Mucosa of gallbladder (tissue), 1 donor: ENCODE results near the gene CRBN. TPM values are rescaled to one million over a fixed set of nuclear protein-coding genes. Genes with fewer than 3 reads are reported as not detected.
A peak's percentile ranks its signal among the peaks of the same experiment; 100 is the strongest.

Experiments
- DNase-seq: peaks from one replicate; pipeline ENCODE4 v3.0.0-alpha.2; 2020; ENCODE audit warnings: low spot score
- total RNA-seq: library from RNA; stranded (reverse); gene quantifications from one replicate; pipeline ENCODE4 v1.2.1, GENCODE V29; 2021
- donor health status: DM: no; HTN: no; CAD: no.

CRBN gene
- total RNA-seq, 1 donor from 2014 or later: 48.0 TPM

DNA sequence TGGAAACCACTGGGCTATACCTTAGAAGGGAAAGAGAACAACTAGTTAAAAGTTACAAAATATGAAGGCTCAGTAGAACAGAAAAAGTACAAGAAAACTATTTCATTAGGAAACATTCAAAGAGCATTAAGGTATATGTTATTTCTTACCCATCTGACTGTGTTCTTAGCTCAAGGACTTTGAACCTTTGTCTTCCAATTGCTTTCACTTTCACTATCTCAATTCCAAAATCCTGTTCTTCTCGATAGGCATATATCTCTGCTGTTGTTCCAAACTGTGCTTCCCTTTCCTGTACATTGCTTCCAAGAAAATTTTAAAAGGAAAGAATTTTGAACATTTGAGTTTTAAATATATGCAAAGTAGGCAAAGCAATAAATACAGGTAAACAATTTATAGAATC is 6.9 kb downstream of the CRBN start:
- no peak for DNase-seq

DNA sequence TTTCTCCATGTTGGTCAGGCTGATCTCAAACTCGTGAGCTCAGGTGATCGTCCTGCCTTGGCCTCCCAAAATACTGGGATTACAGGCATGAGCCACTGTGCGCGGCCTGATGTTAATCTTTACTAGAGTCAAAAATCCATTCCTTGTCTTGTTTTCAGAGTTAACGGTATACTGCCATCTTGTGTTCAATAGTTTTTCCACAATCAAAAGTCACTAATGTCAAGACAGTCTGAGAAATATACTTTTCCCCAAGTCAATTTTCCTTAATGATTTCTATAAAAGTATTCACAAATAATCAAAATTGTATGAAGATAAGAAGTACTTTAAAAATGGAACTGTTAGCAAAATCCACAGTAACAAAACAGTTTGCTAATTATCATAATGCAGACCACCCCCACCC is 8.5 kb downstream of the CRBN start:
- no peak for DNase-seq

DNA sequence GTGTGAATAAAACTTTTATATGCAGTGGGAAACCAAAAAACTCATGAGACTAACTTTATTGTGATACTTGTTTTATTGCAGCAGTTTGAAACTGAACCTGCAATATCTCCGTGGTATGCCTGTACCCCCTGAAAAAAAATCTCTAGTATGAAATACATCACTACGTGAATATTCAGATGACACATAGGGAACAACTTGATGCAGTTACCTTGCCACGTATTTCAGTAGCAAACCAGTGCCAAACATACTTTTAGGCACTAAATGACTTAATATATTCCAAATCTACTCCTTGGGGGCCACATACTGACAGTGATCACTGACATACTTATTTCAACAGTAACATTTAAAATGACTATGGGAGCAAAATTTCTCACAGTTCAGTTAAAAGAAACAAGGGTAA is 13.8 kb downstream of the CRBN start:
- DNase-seq: no peak

GRCh38 chr3:3165241-3165640 is 14.2 kb downstream of the CRBN start:
- no peak for DNase-seq

GRCh38 chr3:3160826-3161225 is 18.7 kb downstream of the CRBN start:
- DNase-seq: no peak

GRCh38 chr3:3157484-3157883 is 22.0 kb downstream of the CRBN start:
- DNase-seq: no peak

GRCh38 chr3:3154879-3155610 is 24.4 kb downstream of the CRBN start:
- no peak for DNase-seq

GRCh38 chr3:3151513-3151912 is 28.0 kb downstream of the CRBN start:
- DNase-seq: no peak

DNA sequence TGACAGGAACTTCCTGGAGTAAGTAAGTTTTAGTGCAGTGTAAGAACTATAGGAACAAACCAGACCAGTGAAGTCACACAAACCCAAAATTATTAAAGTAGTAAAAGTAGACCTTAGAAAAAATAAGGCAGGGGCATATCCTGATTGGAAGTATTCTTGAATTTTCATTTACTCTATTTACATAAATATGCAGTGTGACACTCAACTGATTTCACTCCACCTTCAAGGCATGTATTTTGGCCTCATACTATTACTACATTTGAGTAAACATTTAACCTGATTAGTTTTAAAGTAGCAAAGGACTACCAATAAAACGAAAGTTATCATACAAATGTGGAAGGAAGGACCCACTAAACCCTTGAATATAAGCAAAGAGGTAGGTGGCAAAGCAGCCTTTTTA is 29.9 kb downstream of the CRBN start:
- no peak for DNase-seq

DNA sequence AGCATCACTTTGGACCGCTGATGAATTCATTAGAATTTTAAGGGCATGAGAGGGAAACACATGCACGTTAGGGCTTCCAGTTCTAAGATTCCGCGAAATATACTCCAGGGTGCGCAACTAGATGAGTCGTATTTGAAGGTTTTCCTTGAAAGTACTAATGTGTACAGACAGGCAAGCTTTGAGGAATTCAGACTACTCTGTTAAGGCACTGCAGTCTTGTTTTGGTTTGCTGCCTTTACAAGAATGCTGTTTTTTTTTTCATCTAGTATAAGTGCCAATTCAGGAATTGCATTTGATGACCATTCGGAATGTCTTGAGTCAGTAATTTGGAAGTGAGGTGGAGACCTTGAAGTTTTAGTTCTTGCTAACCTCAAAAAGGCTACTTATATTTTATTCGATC is 33.7 kb downstream of the CRBN start:
- DNase-seq: no peak

GRCh38 chr3:3141939-3142338 is 37.6 kb downstream of the CRBN start:
- no peak for DNase-seq

DNA sequence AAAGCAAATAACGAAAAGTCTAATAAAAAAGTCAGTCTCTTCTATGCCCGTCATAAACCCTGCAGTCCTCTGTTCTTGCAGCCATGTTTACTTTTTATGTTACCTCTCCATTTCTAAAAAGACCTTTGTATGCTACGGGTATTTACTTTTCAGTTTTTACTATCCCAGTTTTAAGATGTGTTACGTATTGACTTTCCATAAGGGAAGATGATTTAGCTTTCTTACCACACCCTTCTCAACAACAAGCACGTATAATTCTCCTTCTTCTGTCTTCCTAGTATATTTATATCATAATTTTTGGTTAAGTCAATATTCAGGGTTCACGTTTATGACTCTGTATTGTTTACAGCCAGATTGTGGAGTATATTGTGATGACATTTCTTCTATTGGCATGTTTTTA is 42.0 kb downstream of the CRBN start:
- DNase-seq: no peak

GRCh38 chr3:3134750-3135448 is 44.6 kb downstream of the CRBN start:
- DNase-seq: no peak

DNA sequence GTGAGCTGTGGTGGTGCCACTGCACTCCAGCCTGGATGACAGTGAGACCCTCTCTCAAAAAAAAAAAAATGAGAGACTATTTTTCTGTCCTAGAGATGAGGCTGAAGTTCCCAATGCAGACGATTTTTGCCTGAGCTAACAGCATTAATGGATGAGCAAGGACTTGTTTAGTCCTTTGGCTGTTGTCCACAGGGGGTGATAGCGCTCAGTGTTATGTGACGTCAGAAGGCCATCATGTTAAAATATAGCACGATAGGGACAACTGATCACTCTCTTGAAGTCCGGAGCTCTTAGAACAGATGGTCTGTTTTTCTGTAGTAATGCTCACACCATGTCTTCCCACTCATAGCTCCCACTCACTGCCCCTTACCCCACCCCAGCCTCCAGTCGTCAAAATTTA is 46.0 kb downstream of the CRBN start:
- no peak for DNase-seq

DNA sequence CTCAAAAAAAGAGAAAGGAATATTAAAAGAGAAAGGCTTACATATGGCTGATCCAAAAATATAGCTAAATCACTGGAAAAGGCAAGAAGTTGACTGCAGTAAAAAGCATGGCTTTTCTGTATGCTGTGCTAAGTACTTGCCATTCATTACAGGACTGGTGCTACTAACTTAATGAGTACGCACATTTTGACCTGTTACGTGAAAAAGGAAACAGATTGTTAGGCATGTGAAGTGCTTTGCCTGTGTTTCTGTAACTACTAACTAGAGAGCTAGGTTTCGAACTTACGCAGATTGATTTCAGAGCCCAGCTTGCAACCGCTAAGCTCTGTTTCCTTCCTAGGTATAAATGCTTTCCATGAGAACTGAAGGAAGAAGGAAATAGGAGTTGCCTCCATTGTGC is 49.9 kb downstream of the CRBN start:
- DNase-seq: no peak

GRCh38 chr3:3127432-3128010 is 52.0 kb downstream of the CRBN start:
- DNase-seq: no peak

DNA sequence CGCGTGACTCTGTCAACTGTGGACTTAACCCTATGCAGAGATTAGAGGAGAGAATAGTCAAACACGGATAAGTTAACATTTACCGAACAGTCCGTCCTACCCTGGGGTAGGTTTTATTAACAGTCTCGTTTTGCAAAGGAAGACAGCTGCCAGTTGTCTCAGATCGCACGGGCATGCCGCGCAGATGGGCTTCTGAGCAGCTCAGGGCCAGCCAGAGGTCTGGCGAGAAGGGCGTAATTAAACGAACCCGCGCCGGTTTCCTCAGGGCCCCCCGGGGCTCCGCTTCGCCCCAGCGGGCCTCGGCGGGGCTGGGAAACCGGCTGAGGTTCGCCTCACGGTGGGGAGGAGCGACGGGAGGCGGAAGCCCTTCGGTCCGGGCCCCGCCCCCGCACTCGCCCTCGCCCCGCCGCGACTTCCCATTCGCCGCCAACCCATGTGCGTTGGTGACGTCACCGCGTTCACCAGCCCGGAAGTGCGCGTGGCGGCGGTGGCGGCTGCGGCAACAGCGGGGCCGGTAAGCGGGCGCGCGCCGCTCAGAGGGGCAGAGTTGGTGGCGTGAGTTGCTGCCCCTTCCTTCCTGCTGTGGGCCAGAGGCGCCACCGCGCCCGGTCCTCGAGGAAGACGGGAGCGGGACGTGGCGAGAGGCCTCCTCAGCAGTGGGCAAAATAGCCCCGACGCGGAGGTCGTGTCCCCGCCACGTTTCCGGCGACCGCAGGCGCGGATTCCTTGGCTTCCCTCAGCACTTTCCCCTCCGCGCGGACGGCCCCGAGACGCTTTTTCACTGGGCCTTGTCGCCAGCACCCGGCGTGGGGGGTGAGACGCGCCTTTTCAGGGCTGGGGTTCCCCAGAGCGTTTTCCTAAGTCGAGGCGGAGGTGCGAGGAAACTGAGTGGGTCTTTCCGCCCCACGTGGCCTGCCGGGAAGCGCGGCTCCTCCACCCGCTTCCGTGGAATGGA is 52.7 kb downstream of the CRBN start, which contains the start of gene TRNT1:
TSS of gene TRNT1 (plus strand) at position 464 of the 955 bp plus-strand sequence. CDS start 2,101 bp downstream, outside the sequence.
- peak; percentile 97 for DNase-seq

DNA sequence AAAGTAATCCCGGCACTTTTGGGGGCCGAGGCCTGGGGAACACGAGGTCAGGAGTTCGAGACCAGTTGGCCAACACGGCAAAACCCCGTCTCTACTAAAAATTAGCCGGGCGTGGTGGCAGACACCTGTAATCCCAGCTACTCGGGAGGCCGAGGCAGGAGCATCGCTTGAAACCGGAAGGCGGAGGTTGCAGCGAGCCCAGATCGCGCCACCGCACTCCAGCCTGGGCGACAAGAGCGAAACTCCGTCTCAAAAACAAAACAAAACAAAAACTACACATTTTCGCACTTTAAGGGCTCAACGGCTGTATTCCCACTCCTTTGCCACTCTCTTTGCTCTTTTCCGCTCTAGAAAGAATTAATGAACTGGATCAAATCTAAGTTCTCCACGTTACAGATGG is 53.5 kb downstream of the CRBN start:
- no peak for DNase-seq

DNA sequence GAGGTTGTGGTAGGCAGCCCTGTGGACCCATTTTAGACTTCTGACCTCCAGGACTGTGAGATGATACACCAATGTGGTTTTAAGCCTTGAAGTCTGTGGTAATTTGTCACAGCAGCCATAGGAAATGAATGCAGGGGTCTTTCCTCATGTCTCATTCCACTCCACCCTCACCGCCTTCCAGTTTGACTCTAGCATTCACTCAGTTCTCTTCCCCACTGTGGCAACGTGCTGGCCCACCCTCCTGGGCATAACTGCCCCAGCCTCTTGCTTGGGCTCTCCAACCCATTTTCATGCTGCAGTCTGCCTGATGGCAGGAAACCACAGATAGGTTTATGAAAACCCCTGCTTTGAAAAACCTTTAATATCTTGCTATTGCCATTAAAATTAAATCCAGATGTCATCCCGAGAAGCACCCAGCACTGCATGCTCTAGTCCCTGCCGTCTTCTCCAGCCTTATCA is 60.1 kb downstream of the CRBN start:
- DNase-seq: no peak

DNA sequence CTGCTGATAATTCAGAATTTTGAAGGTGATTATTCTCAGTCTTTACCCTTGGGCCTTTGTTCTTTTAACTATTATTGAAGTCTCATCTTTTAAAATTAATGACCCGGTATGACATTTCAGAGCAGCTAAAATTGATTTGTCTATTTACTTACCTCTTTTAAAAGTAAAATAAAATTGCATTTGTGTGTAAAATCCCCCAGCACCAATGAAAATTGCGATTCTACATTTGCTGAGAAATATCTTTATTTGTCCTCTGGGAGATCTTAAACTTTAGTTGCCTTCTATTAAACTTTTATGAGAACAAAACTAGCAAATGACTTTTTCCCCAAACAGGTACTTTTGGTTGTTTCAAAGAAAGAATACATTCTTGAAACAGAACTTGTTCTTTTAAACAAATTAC is 61.8 kb downstream of the CRBN start:
- DNase-seq: no peak

GRCh38 chr3:3113042-3113709 is 66.3 kb downstream of the CRBN start:
- no peak for DNase-seq
